Gastrocnemius medialis (tissue), 4 donors: ENCODE measurements around the gene TAS1R1. TPM values are rescaled to one million over a fixed set of nuclear protein-coding genes. Genes with fewer than 3 reads are reported as not detected.

ENCODE experiments used
- ATAC-seq, 2 donors: fragments of 150-250 bp; one replicate each; pipeline ENCODE4 v1.9.1; 2016
- DNase-seq, 2 donors: peaks; one replicate each; pipeline ENCODE4 v3.0.0-alpha.2; 2019
- H3K27ac ChIP-seq, 4 donors: fragments of 200-600 bp; sonication (generic); 1 replicate in 1 of 4; 2 replicates in 3 of 4; pipeline ENCODE4 v1.5.1; 2016 to 2018; ENCODE audit warnings: mild to moderate bottlenecking in 2 of 4, moderate library complexity in 1 of 4
- H3K27me3 ChIP-seq, 3 donors: fragments of 200-600 bp; sonication (generic) in 2 of 3; 1 replicate in 1 of 3; 2 replicates in 2 of 3; pipeline versions ENCODE4 v1.5.1 to v1.6.0; 2016 to 2019; ENCODE audit warnings: mild to moderate bottlenecking in 1 of 3, moderate library complexity in 1 of 3
- H3K36me3 ChIP-seq, 2 donors: fragments of 200-600 bp; sonication (generic) in 1 of 2; one replicate each; pipeline ENCODE4 v1.5.1; 2017 to 2018
- H3K4me1 ChIP-seq, 2 donors: fragments of 200-600 bp; sonication (generic) in 1 of 2; one replicate each; pipeline ENCODE4 v1.5.1; 2016 to 2017; ENCODE audit warnings: mild to moderate bottlenecking in 2 of 2
- H3K4me3 ChIP-seq, 4 donors: fragments of 200-600 bp; sonication (generic) in 3 of 4; 1 replicate in 1 of 4; 2 replicates in 3 of 4; pipeline ENCODE4 v1.5.1; 2016 to 2019; ENCODE audit warnings: mild to moderate bottlenecking in 2 of 4
- H3K9me3 ChIP-seq, 3 donors: fragments of 200-600 bp; sonication (generic) in 2 of 3; 1 replicate in 1 of 3; 2 replicates in 2 of 3; pipeline ENCODE4 v1.5.1; 2016 to 2019
- CTCF ChIP-seq, 5 experiments: fragments of 450-650 bp in 3 of 5; fragments of 200-600 bp in 2 of 5; sonication (generic) in 2 of 5; IDR thresholded peaks in 4 of 5; conservative IDR thresholded peaks in 1 of 5; 1 replicate in 4 of 5; 2 replicates in 1 of 5; pipeline ENCODE4 v1.5.1; 2016 to 2019; ENCODE audit warnings: antibody characterized with exemption in 5 of 5, mild to moderate bottlenecking in 3 of 5, moderate library complexity in 3 of 5
- POLR2A ChIP-seq, 2 donors: fragments of 450-650 bp; IDR thresholded peaks; one replicate each; pipeline ENCODE4 v1.6.1; 2017; ENCODE audit warnings: antibody characterized with exemption in 2 of 2, mild to moderate bottlenecking in 2 of 2, moderate library complexity in 2 of 2
- in situ Hi-C, 4 donors: fragments of 200-750 bp; cut with MboI; loops; one replicate each; pipeline versions ENCODE4 v1.15.0 to v1.8.0; 2017; ENCODE audit warnings: low sequenced_read_pairs in 4 of 4
- intact Hi-C: fragments of 100-400 bp; cut with DNase I; formaldehyde crosslinking; loops from one replicate; pipeline ENCODE4 v1.15.1; 2023; ENCODE audit warnings: low total_unique reads
- total RNA-seq, 4 donors: library from RNA; depleted of rRNA; stranded (reverse); fragments of >200 nt; gene quantifications; one replicate each; pipeline versions ENCODE4 v1.1.0 to v1.2.3, GENCODE V29; 2016

TAS1R1 gene
- total RNA-seq, 4 donors from 2014 or later, result not detected

GRCh38 chr1:6534248-6534822, 20.8 kb upstream of the TAS1R1 start:
- in situ Hi-C loops, result no loop called here
- Histone ChIP-seq H3K27me3 (no peaks in the 10 kb centered on the region), H3K4me1 (no peaks in the 10 kb centered on the region), H3K27ac (no peak overlapping the region), H3K9me3 (no peaks in the 10 kb centered on the region), H3K36me3 (peaks cover 2 to 63% of the 10 kb centered on the region in 2 donors), H3K4me3 (no peak overlapping the region)
- no peak for DNase-seq
- intact Hi-C loops, result no loop called here
- ATAC-seq, result no peak
- TF ChIP-seq CTCF (IDR thresholded peaks at IDR 0.05 in 4 of 5, conservative IDR thresholded peaks at IDR 0.05 in 1 of 5), result no peak

DNA sequence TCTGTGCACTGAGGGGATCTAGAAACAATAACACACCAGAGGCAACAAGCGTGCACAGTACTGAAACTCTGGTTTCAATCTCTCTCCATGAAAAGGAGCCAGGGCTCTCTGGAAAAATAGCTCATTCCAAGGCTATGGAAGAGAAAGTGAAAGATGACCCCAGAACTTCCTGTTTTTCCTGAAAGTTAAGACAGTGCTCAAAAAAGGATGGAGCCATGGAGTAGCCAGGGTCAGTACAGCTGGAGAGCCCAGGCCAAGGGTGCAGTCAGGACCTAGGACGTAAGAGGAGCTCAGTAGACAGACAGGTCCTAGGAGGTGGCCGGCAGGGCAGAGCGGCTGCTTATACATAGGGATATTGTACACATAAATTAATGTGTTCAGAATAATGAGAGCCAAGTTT, 19.9 kb upstream of the TAS1R1 start:
- Histone ChIP-seq H3K4me3 (no peak overlapping the region), H3K4me1 (no peaks in the 10 kb centered on the region), H3K9me3 (no peaks in the 10 kb centered on the region), H3K36me3 (peaks cover 2 to 54% of the 10 kb centered on the region in 2 donors), H3K27me3 (no peaks in the 10 kb centered on the region), H3K27ac (no peak overlapping the region)
- intact Hi-C loops (no loop called here), in situ Hi-C loops (no loop called here)
- TF ChIP-seq CTCF (IDR thresholded peaks at IDR 0.05 in 4 of 5, conservative IDR thresholded peaks at IDR 0.05 in 1 of 5), result no peak
- no peak for TF ChIP-seq POLR2A (IDR thresholded peaks at IDR 0.05)
- no peak for ATAC-seq
- no peak for DNase-seq

- Histone ChIP-seq H3K9me3 (no peaks in the 10 kb centered on the region), H3K27ac (no peak overlapping the region), H3K27me3 (no peaks in the 10 kb centered on the region), H3K4me3 (no peak overlapping the region), H3K4me1 (no peaks in the 10 kb centered on the region), H3K36me3 (peaks cover 2 to 51% of the 10 kb centered on the region in 2 donors)
- intact Hi-C loops, result no loop called here
- in situ Hi-C loops, result no loop called here
- DNase-seq (no peak), ATAC-seq (no peak)
- TF ChIP-seq CTCF (IDR thresholded peaks at IDR 0.05 in 4 of 5, conservative IDR thresholded peaks at IDR 0.05 in 1 of 5) (no peak), POLR2A (IDR thresholded peaks at IDR 0.05) (no peak)
Observed at GRCh38 chr1:6536291-6536690, 18.8 kb upstream of the TAS1R1 start.

DNA sequence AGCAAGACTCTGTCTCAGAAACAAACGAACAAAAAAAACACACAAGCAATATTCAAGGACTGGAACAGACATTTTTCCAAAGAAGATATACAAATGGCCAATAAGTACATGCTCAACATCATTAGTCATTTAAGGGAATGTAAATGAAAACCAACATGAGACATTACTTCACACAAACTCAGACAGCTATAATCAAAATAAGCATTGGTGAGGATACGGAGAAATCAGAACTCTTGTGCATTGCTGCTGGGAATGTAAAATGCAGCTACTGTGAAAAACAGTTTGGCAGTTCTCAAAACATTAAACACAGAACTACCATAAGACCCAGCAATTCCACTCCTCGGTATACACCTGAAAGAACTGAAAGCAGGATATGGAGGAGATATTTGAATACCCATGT, 16.2 kb upstream of the TAS1R1 start:
- H3K4me1 ChIP-seq, result no peaks in the 10 kb centered on the region
- peaks cover 0 to 46% of the 10 kb centered on the region in 2 donors for H3K36me3 ChIP-seq
- no peak for TF ChIP-seq CTCF (IDR thresholded peaks at IDR 0.05 in 4 of 5, conservative IDR thresholded peaks at IDR 0.05 in 1 of 5)
- in situ Hi-C loops, result no loop called here
- no peak overlapping the region for H3K4me3 ChIP-seq
- intact Hi-C loops, result no loop called here
- H3K27ac ChIP-seq, result no peak overlapping the region
- no peak for ATAC-seq
- no peaks in the 10 kb centered on the region for H3K27me3 ChIP-seq
- H3K9me3 ChIP-seq, result no peaks in the 10 kb centered on the region
- no peak for DNase-seq

GRCh38 chr1:6544831-6545230, 10.3 kb upstream of the TAS1R1 start:
- no peak for DNase-seq
- in situ Hi-C loops, result no loop called here
- TF ChIP-seq CTCF (IDR thresholded peaks at IDR 0.05 in 4 of 5, conservative IDR thresholded peaks at IDR 0.05 in 1 of 5), result no peak
- Histone ChIP-seq H3K36me3 (peaks cover 0 to 78% of the 10 kb centered on the region in 2 donors), H3K4me3 (no peak overlapping the region), H3K27me3 (no peaks in the 10 kb centered on the region), H3K27ac (no peak overlapping the region), H3K9me3 (no peaks in the 10 kb centered on the region), H3K4me1 (no peaks in the 10 kb centered on the region)
- intact Hi-C loops, result no loop called here
- no peak for ATAC-seq
